Measurements from ENCODE around the gene ANGEL2. TPM values are rescaled to one million over a fixed set of nuclear protein-coding genes. Genes with fewer than 3 reads are reported as not detected.

Gene ANGEL2
- total RNA-seq, 2 donors from 2014 or later: 19.0 to 20.6 TPM

DNA sequence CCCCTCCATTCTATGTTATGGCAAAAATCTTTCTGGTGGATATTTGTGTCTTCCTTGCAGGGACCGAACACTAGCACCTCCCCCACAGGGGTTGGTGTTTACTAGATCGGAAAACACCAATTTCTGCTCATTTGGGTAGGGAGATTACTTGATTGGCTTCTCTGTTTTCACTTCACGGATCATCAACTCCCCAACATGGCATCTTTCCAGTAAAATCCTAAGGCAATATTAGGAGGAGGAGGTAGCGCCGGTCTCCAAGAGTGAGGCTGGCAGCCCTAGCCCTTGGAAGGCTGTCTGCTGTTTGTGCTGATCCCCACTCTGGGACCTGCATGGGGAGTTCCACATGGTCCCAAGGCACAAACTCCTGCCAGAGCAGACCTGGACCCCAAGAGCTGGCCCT is 53.2 kb downstream of the ANGEL2 start:
- Histone ChIP-seq H3K27me3 (no peaks in the 10 kb centered on the region), H3K4me1 (no peaks in the 10 kb centered on the region), H3K9me3 (no peaks in the 10 kb centered on the region), H3K4me3 (no peak overlapping the region), H3K36me3 (no peaks in the 10 kb centered on the region), H3K9ac (ENCODE audit: low read depth in 2 of 2, low read length in 2 of 2) (no peak overlapping the region), H3K27ac (no peak overlapping the region)
- intact Hi-C loops (cut with DNase I): no loop called here
- DNase-seq: no peak
- TF ChIP-seq, protein P1, sequence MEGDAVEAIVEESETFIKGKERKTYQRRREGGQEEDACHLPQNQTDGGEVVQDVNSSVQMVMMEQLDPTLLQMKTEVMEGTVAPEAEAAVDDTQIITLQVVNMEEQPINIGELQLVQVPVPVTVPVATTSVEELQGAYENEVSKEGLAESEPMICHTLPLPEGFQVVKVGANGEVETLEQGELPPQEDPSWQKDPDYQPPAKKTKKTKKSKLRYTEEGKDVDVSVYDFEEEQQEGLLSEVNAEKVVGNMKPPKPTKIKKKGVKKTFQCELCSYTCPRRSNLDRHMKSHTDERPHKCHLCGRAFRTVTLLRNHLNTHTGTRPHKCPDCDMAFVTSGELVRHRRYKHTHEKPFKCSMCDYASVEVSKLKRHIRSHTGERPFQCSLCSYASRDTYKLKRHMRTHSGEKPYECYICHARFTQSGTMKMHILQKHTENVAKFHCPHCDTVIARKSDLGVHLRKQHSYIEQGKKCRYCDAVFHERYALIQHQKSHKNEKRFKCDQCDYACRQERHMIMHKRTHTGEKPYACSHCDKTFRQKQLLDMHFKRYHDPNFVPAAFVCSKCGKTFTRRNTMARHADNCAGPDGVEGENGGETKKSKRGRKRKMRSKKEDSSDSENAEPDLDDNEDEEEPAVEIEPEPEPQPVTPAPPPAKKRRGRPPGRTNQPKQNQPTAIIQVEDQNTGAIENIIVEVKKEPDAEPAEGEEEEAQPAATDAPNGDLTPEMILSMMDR (IDR thresholded peaks at IDR 0.05): no peak

DNA sequence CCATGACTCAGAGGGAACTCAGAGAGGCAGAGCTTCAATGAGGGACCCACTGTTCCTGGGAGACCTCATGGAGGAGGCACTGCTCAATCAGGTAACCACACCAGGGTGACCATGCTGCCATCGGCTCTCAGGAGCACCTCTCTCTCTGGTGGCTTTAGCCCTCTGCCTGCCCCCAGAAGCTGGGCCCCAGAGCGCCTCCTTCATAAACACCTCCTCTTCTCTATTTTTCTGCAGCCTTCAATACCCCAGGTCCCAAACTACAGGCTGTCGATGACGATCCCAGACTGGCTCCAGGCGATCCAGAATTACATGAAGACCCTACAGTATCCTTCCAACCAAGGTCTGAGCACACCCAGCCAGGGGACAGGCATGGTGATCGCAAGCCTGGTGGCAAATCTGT is 54.7 kb downstream of the ANGEL2 start:
- DNase-seq: no peak
- Histone ChIP-seq H3K9ac (ENCODE audit: low read depth in 2 of 2, low read length in 2 of 2) (no peak overlapping the region), H3K9me3 (no peaks in the 10 kb centered on the region), H3K27ac (no peak overlapping the region), H3K4me1 (no peaks in the 10 kb centered on the region), H3K27me3 (no peaks in the 10 kb centered on the region), H3K4me3 (no peak overlapping the region), H3K36me3 (no peaks in the 10 kb centered on the region)
- intact Hi-C loops (cut with DNase I): no loop called here
- TF ChIP-seq, protein P1 (IDR thresholded peaks at IDR 0.05): no peak

DNA sequence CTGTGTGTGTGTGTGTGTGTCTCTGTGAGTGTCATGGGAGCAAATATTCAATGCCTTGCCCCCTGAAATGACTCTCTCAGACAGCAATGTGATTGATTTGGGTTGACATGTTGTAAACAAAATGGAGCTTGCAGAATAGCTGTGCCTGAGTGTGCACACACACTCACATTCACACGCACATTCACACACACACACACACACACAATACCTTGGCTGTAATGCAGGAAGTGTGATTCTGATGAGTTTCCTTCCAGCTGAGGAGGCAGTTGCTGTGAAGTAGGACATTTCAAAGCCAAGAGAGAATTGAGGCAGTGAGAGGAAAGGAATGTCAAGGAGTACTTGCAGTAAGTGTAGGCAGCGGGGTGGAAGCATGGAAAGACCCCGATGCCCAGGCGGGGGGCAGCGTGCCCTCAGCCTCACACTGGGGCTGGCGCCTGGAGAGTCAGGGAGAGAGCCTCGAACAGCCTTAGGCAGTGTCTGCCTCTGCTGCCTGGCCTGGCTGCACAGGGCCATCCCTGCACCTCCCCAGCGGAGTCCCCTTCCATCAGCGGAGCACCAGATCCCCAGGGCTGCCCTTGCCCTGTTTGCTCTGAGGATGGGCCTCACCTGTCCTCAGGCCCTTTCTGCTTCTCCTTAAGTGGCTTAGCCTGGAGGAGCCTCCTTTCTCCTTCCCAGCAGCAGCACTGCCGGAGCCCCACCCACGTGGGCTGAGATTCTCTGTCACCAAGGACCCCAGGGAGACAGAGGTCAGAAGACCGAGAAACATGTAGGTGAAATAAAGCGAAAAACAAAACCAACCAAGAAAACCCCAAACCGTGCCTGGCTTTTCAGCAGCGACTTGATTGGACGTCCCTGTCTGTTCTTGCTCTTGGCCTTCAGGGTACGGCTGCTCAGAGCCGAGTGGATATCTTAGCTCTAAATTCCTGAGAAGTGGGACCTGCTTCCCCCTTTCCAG is 56.1 kb downstream of the ANGEL2 start:
- no peak overlapping the region for H3K9ac ChIP-seq (ENCODE audit: low read depth in 2 of 2, low read length in 2 of 2)
- TF ChIP-seq, protein P1 (IDR thresholded peaks at IDR 0.05): no peak
- no peaks in the 10 kb centered on the region for H3K9me3 ChIP-seq
- H3K36me3 ChIP-seq: no peaks in the 10 kb centered on the region
- no peaks in the 10 kb centered on the region for H3K27me3 ChIP-seq
- H3K4me3 ChIP-seq: no peak overlapping the region
- DNase-seq: no peak
- intact Hi-C loops (cut with DNase I): no loop called here
- no peaks in the 10 kb centered on the region for H3K4me1 ChIP-seq
- no peak overlapping the region for H3K27ac ChIP-seq

DNA sequence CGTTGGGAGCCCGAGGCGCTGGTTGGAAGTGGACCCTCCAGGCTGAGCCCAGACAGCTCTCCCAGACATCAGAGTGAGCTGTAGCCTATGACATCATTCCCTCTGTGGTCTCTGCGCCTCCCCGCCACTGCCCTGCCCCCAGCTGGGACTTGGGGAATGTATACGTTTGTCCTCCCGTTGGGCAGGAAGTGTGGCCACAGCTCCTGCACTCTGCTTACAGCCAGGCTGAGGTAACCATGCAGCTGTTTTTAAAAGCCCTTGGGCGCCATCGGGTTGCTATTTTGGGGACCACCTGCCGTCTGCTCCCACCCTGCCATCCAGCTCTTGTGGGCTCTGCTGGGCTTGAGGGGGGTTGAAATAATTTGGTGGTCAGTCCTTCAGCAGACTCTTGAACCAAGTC is 57.5 kb downstream of the ANGEL2 start:
- DNase-seq: no peak
- TF ChIP-seq, protein P1 (IDR thresholded peaks at IDR 0.05): no peak
- Histone ChIP-seq H3K27ac (no peak overlapping the region), H3K27me3 (no peaks in the 10 kb centered on the region), H3K36me3 (no peaks in the 10 kb centered on the region), H3K9ac (ENCODE audit: low read depth in 2 of 2, low read length in 2 of 2) (no peak overlapping the region), H3K4me3 (no peak overlapping the region), H3K4me1 (no peaks in the 10 kb centered on the region), H3K9me3 (no peaks in the 10 kb centered on the region)
- intact Hi-C loops (cut with DNase I): no loop called here

DNA sequence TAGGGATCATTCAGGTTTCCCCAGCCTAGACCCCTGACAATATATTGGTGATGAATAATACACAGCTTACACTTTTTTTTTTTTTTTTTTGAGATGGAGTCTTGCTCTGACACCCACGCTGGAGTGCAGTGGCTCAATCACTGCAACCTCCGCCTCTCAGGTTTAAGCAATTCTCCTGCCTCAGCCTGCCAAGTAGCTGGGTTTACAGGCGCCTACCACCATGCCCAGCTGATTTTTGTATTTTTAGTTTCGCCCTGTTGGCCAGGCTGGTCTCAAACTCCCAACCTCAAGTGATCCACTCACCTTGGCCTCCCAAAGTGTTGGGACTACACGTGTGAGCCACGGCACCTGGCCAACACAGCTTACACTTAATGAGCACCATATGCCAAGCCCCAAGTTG is 58.1 kb downstream of the ANGEL2 start:
- H3K9ac ChIP-seq (ENCODE audit: low read depth in 2 of 2, low read length in 2 of 2): no peak overlapping the region
- TF ChIP-seq, protein P1 (IDR thresholded peaks at IDR 0.05): no peak
- H3K27me3 ChIP-seq: no peaks in the 10 kb centered on the region
- H3K9me3 ChIP-seq: no peaks in the 10 kb centered on the region
- no peak for DNase-seq
- H3K4me3 ChIP-seq: no peak overlapping the region
- H3K36me3 ChIP-seq: no peaks in the 10 kb centered on the region
- H3K4me1 ChIP-seq: no peaks in the 10 kb centered on the region
- no peak overlapping the region for H3K27ac ChIP-seq
- intact Hi-C loops (cut with DNase I): no loop called here
